NT2/D1 (cell line): ENCODE measurements around the gene HOXC10.

Experiments used
- SUZ12 ChIP-seq: IDR thresholded peaks from 2 replicates; pipeline ENCODE4 v1.6.1; 2011; ENCODE audit not compliant: insufficient read length, insufficient read depth; ENCODE audit errors: extremely low read depth
- YY1 ChIP-seq: IDR thresholded peaks from 2 replicates; pipeline ENCODE4 v1.6.1; 2011; ENCODE audit not compliant: insufficient read length, insufficient read depth
- ZNF274 ChIP-seq: IDR thresholded peaks from 2 replicates; pipeline ENCODE4 v1.6.1; 2011; ENCODE audit warnings: mild to moderate bottlenecking, low read depth, low read length

DNA sequence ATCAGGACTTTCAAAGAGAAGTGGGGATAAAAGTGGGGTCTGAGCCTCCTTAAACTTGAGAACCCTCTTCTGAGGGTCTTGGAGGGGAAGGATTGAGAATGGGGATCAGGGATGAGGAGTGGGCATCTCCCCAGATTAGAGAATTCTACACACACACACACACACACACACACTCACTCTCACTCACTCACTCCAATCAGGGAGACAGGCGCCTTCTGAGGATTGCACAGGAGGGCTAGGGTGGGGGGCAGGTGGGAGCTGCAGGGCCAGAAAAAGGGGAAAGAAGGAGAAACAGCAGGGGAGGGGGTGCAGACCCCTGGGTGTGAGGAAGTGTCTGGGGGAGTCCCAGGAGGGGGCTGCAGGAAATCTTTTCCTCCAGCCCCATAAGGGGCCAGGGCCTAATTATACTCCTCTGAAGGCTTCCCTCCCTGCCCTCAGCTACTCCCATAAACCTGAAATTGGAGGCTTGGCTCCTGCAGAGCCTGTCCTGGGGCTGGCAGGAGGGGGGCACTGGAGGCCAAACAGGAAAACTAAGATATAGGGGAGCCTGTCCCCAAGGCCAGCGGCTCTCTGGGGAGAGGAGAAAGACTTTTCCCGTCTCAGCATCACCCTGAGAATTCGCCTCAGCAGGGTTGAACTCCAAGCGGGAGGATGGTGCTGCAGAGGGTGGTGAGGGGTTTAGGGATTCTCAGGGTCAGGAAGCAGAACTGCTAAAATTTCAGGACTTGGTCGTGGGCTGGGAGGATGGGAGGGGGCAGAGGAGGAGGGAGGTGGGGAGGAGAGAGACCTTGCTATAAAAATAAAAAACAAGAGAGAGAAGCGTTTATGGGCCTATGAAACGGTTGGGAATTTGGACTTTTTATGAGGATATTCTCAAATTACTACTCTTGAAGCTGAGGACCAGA is 16.6 kb downstream of the HOXC10 start:
- TF ChIP-seq YY1 (no peak), ZNF274 (no peak), SUZ12 (no peak)
